Raji (cell line): Measurements from ENCODE around the gene EDIL3.

Experiments used
- POLR2A ChIP-seq: IDR thresholded peaks from 2 replicates; pipeline ENCODE4 v1.6.1; 2011; ENCODE audit warnings: low read depth, low read length, control low read depth; ENCODE audit not compliant: insufficient read depth

Gene EDIL3

GRCh38 chr5:84028093-84028492 lies 356.6 kb downstream of the EDIL3 start:
- no peak for TF ChIP-seq POLR2A

GRCh38 chr5:84017523-84018172 lies 367.0 kb downstream of the EDIL3 start:
- no peak for TF ChIP-seq POLR2A

DNA sequence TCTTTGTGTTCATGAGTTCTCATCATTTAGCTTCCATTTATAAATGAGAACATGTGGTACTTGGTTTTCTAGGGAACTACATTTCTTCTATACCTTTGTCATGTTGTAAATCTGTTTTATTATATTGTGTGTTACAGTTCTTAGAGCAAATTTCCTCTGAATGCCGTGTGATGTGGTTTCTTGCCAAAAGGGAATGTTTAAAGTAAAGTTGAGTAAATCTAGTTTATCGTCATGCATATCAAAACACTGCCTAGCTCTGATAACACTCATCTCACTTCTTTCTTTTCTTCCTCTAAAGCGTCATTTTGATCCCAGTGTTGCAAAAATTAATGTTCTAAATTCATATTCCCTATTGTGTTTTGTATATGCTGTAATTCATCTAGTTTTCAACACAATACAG lies 368.6 kb downstream of the EDIL3 start:
- no peak for TF ChIP-seq POLR2A

DNA sequence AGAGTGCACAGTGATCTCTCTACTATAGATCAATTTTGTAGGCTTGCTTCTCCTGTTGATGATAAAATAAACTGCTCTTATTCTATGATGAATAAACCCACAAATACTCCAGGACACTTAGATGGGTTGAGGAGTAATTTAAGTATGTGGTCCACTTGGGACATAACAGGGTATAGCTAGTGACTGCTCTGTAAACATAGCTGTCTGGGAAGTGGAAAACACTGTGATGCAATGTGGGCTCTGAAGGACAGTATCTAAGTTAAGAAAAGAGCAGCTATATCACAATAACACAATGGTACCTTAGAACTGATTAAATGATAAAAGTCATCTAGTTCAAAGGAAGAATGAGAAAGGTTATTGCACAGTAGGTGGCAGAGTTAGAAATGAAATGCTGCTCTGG lies 369.7 kb downstream of the EDIL3 start:
- TF ChIP-seq POLR2A, result no peak

DNA sequence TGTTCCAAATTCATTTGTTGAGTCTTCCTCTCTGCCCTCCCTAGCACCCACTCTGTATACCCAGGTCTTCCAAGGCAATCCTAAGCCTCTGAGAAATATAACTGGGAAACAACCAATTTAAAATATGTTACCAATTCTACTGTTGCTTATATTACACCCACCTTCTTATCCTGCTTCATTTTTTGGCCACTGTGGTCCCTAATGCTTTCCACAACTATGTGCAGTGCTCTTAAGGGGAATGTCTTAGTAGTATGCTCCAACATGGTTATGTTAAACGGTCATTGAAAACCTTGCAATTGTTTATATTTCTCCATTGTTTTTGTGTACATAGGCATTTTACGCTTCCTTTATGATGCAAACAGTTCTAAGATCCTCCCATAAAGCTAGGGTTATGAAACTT lies 390.9 kb downstream of the EDIL3 start:
- TF ChIP-seq POLR2A, result no peak

GRCh38 chr5:83991566-83992224 lies 393.0 kb downstream of the EDIL3 start:
- TF ChIP-seq POLR2A, result no peak

- no peak for TF ChIP-seq POLR2A
Observed at GRCh38 chr5:83988293-83988685, 396.4 kb downstream of the EDIL3 start.

DNA sequence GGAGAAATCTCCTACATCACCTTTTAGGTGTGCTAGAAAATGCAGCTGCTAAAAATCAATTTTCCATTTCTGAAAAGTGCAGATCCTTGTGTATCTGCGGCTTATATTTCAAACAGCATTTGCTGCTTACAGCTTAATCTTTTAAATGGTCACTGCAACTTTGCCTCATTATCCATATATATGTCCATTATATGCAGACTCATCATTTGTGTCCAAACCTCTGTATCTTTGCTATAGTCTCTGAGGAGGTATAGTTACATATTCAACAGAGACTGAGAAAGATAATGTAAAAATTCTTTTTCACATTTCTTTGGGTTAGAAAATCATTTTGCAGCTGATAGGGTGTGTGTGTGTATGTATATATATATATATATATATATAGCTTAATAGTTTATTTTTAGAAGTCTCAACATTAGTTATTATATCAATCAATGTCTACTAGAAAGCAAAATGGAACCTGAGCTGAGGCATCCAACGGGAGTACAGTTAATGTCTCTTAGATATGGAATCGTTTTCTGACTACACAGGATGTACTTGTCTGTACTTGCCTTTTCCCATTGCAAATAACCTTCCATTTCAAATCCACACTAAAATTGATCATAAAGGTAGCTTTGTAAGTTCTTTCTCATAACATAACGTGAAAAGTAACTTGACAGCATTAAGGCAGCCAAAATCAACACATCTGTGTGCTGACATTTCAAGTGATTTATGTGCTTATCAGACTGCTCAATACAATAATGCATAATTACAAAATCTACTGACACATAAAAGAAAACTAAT lies 397.0 kb downstream of the EDIL3 start:
- TF ChIP-seq POLR2A, result no peak

GRCh38 chr5:83983852-83984251 lies 400.8 kb downstream of the EDIL3 start:
- no peak for TF ChIP-seq POLR2A

DNA sequence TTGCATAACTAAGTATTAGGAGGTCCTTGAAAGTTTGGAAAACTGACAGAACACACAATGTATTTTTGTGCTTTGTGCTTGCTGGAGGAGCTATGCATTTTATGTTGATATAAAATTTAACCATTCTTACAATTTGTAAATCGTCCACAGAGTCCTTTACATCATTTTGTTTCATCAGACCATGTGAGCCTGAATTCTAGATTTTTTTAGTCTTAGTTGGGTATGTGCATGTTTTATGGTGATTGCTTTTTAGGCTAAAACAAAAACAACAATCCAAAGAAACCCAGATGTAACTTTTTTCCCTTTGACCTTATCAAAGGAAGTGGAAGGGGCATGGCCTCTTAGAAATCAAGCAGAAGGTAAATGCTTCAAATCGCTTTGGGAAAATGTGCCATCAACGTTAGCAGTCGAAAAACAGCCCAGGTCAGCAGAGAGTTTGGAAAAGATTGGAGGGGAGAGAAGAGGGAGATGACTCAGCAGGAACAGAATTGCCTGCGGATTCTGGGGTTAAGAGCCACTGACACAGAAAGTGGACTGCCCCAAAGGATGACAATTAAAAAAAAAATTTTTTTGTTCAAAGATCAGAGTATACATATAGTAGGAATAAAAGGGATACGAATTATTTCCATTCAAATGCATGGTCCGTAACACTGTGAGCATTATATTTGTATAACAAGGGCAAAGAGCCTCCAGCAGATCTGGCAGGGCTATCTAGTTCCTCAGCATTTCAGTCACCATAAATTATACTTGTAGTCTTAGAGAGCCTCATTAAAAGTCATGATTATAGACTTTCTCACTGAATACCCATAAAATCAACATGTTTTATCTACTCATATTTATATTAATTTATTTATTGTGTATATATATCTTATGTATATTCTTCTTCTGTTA lies 410.5 kb downstream of the EDIL3 start:
- no peak for TF ChIP-seq POLR2A

GRCh38 chr5:83972909-83973308 lies 411.8 kb downstream of the EDIL3 start:
- no peak for TF ChIP-seq POLR2A

DNA sequence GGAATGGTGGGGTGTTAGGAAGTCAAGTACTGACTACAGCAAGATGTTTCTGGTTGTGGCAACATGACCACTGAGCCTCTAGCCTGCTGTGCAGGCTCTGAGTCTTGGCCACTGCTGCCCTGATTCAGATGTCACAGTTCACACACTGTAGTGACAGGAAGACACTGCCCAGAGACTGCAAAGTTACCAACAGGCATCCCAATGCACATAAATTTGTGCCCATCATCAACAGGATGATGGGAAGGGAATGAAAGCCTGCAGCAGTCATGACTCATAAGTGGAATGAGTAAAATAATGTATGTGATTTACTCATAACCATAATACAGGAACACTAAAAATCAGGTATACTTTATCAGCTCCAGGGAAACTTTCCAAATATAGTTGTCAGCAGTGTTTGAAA lies 412.4 kb downstream of the EDIL3 start:
- no peak for TF ChIP-seq POLR2A

- TF ChIP-seq POLR2A, result no peak
Observed at GRCh38 chr5:83967417-83967816, 417.3 kb downstream of the EDIL3 start.

DNA sequence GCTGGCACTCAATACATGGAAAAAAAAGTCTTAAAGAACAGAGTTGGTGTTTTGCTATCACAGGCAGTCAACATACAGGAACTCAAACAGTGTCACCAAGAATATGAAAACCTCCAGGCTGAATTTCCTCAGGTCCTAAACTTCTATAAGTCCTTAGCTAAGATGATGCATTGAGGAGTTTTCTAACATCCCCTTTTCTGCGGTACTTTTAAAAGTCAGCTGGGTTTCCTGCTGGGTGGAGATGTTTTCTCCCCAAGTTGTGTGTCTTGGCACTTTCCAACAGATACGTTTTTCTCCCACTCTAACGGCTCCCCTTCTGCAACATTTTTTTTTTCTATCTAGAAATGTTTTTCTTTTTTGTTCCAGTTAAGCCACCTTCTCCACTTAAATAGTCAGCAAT lies 419.2 kb downstream of the EDIL3 start:
- TF ChIP-seq POLR2A, result no peak

- no peak for TF ChIP-seq POLR2A
Observed at GRCh38 chr5:83964271-83964670, 420.4 kb downstream of the EDIL3 start.
